Measurements from ENCODE around the gene RNU7-1.
"Not testable (repeated sequence)": the region's sequence is repeated elsewhere in the genome, so short reads cannot be mapped to it uniquely, and the experiment has no call there.

RNU7-1 gene

DNA sequence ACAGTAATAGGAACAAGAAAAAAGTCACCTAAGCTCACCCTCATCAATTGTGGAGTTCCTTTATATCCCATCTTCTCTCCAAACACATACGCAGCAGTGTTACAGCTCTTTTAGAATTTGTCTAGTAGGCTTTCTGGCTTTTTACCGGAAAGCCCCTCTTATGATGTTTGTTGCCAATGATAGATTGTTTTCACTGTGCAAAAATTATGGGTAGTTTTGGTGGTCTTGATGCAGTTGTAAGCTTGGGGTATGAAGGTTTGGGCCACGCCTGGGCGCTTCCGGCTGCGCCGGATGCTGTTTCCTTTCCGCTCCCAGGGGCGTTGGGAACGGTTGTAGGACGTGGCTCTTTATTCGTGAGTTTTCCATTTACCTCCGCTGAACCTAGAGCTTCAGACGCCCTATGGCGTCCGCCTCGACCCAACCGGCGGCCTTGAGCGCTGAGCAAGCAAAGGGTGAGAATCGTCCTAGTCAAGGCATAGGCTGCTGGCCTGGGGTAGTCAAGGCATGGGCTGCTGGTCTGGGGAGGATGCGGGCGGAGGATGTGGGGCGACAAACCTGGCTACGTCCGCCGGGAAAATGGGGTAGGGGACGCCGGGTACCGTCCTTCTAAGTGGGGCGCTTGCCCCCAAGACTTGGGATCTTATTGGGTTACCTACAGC, at the start of gene RNU7-1, which contains the start of gene C12orf57:
RNU7-1 (plus strand) TSS at position 95 of the 659 bp plus-strand sequence.
C12orf57 (plus strand) TSS at position 301 of the 659 bp plus-strand sequence; CDS start at position 401, 100 bp downstream.
- Histone ChIP-seq H3K27me3 (ENCODE audit: control insufficient read depth, insufficient read depth, low read length) (no peaks in the 10 kb centered on the region), H3K36me3 (ENCODE audit: control insufficient read depth, insufficient read depth, low read length) (peaks cover 26% of the 10 kb centered on the region), H3K9ac (ENCODE audit: low read depth, low read length) (peak within 1 kb of the TSS; percentile 95), H3K9me3 (ENCODE audit: control insufficient read depth, insufficient read depth, low read length) (no peaks in the 10 kb centered on the region), H3K4me1 (ENCODE audit: control insufficient read depth, insufficient read depth, low read length) (peaks cover 25% of the 10 kb centered on the region), H3K4me3 (ENCODE audit: low read depth, low read length) (peak within 1 kb of the TSS; percentile 83), H3K27ac (ENCODE audit: low read depth, low read length) (peak within 1 kb of the TSS; percentile 99)

GRCh38 chr12:6894321-6894720, 49.3 kb upstream of the RNU7-1 start:
- Histone ChIP-seq H3K27me3 (ENCODE audit: control insufficient read depth, insufficient read depth, low read length) (no peaks in the 10 kb centered on the region), H3K9me3 (ENCODE audit: control insufficient read depth, insufficient read depth, low read length) (no peaks in the 10 kb centered on the region), H3K9ac (ENCODE audit: low read depth, low read length) (no peak overlapping the region), H3K4me3 (ENCODE audit: low read depth, low read length) (no peak overlapping the region), H3K4me1 (ENCODE audit: control insufficient read depth, insufficient read depth, low read length) (peaks cover 7% of the 10 kb centered on the region; the same call in 1 of the 2 replicates), H3K27ac (ENCODE audit: low read depth, low read length) (no peak overlapping the region), H3K36me3 (ENCODE audit: control insufficient read depth, insufficient read depth, low read length) (no peaks in the 10 kb centered on the region)

GRCh38 chr12:6896846-6897435, 46.7 kb upstream of the RNU7-1 start:
- H3K27ac ChIP-seq (ENCODE audit: low read depth, low read length) = no peak overlapping the region
- H3K9me3 ChIP-seq (ENCODE audit: control insufficient read depth, insufficient read depth, low read length) = no peaks in the 10 kb centered on the region
- H3K4me1 ChIP-seq (ENCODE audit: control insufficient read depth, insufficient read depth, low read length) = no peaks in the 10 kb centered on the region
- H3K9ac ChIP-seq (ENCODE audit: low read depth, low read length) = no peak overlapping the region
- no peaks in the 10 kb centered on the region for H3K27me3 ChIP-seq (ENCODE audit: control insufficient read depth, insufficient read depth, low read length)
- no peak overlapping the region for H3K4me3 ChIP-seq (ENCODE audit: low read depth, low read length)
- H3K36me3 ChIP-seq (ENCODE audit: control insufficient read depth, insufficient read depth, low read length) = no peaks in the 10 kb centered on the region

DNA sequence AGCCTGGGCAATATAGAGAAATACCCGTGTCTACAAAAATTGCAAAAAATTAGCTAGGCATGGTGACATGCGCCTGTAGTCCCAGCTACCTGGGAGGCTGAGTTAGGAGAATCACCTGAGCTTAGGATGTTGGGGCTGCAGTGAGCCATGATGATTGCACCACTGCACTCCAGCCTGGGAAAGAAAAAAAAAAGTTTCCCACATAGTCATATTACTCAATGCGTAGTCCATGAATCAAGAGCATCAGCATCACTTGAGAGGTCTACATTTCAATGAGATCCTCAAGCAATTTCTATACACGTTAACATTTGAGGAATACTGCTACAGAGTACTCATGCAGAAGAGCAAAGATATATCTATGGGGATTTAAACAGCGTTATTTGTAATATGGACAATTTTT, 44.2 kb upstream of the RNU7-1 start:
- Histone ChIP-seq H3K36me3 (ENCODE audit: control insufficient read depth, insufficient read depth, low read length) (no peaks in the 10 kb centered on the region), H3K27ac (ENCODE audit: low read depth, low read length) (no peak overlapping the region), H3K9me3 (ENCODE audit: control insufficient read depth, insufficient read depth, low read length) (no peaks in the 10 kb centered on the region), H3K9ac (ENCODE audit: low read depth, low read length) (no peak overlapping the region), H3K4me1 (ENCODE audit: control insufficient read depth, insufficient read depth, low read length) (peaks cover 10% of the 10 kb centered on the region), H3K4me3 (ENCODE audit: low read depth, low read length) (no peak overlapping the region), H3K27me3 (ENCODE audit: control insufficient read depth, insufficient read depth, low read length) (no peaks in the 10 kb centered on the region)

DNA sequence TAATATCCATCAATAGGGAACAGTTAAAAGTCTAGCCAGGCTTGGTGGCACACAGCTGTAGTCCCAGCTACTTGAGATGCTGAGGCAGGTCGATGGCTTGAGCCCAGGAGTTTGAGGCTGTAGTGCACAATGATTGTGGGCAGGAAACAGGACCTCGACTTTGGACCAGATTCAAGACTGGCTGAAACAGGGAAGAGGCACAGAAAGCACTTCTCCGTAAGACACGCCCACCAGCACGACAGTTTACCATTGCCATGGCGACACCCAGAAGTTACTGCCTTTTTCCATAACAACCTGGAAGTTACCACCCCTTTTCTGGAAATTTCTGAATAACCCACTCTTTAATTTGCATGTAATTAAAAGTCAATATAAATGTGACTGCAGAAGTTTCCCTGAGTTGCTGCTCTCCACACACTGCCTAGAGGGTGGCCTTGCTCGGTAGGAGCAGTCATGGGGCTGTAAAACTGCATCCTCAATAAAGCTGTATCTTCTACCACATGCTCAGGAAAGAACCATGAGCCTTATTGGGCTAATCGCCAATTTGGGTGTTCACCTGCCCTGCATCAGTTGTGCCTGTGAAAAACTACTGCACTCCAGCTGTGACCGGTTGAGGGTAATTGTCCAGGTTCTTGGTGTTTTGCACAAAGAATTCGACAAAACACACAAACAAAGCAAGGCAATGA, 43.6 kb upstream of the RNU7-1 start:
- Histone ChIP-seq H3K9me3 (ENCODE audit: control insufficient read depth, insufficient read depth, low read length) (no peaks in the 10 kb centered on the region), H3K27me3 (ENCODE audit: control insufficient read depth, insufficient read depth, low read length) (no peaks in the 10 kb centered on the region), H3K36me3 (ENCODE audit: control insufficient read depth, insufficient read depth, low read length) (no peaks in the 10 kb centered on the region), H3K4me1 (ENCODE audit: control insufficient read depth, insufficient read depth, low read length) (peaks cover 10% of the 10 kb centered on the region), H3K27ac (ENCODE audit: low read depth, low read length) (no peak overlapping the region), H3K9ac (ENCODE audit: low read depth, low read length) (no peak overlapping the region), H3K4me3 (ENCODE audit: low read depth, low read length) (no peak overlapping the region)

GRCh38 chr12:6902448-6902847, 41.2 kb upstream of the RNU7-1 start:
- H3K9ac ChIP-seq (ENCODE audit: low read depth, low read length) = no peak overlapping the region
- H3K27me3 ChIP-seq (ENCODE audit: control insufficient read depth, insufficient read depth, low read length) = 0 out of 2 replicates have a peak, but pooled peaks cover 4% of the 10 kb centered on the region
- no peaks in the 10 kb centered on the region for H3K36me3 ChIP-seq (ENCODE audit: control insufficient read depth, insufficient read depth, low read length)
- H3K4me1 ChIP-seq (ENCODE audit: control insufficient read depth, insufficient read depth, low read length) = peaks cover 14% of the 10 kb centered on the region
- no peaks in the 10 kb centered on the region for H3K9me3 ChIP-seq (ENCODE audit: control insufficient read depth, insufficient read depth, low read length)
- no peak overlapping the region for H3K27ac ChIP-seq (ENCODE audit: low read depth, low read length)
- no peak overlapping the region for H3K4me3 ChIP-seq (ENCODE audit: low read depth, low read length)

DNA sequence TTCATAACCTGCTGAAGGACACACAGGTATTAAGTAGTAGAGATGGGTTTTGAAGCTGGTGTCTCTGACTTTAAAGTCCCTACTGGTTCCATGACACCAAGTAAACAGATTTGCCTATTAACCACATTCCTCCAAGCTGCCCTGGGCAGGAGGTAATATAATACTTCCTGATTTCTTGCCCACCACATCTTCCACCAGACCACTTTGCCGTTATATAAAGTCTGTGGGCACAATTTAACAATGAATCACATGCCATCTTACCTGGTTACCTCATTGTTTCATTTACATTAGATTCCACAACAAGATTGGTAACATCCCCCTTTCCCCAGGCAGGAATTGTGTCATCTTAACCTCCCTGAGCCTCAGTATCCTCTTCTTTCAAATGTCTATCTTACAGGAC, 39.9 kb upstream of the RNU7-1 start:
- Histone ChIP-seq H3K4me3 (ENCODE audit: low read depth, low read length) (no peak overlapping the region), H3K9me3 (ENCODE audit: control insufficient read depth, insufficient read depth, low read length) (no peaks in the 10 kb centered on the region), H3K36me3 (ENCODE audit: control insufficient read depth, insufficient read depth, low read length) (no peaks in the 10 kb centered on the region), H3K9ac (ENCODE audit: low read depth, low read length) (no peak overlapping the region), H3K4me1 (ENCODE audit: control insufficient read depth, insufficient read depth, low read length) (peaks cover 14% of the 10 kb centered on the region), H3K27ac (ENCODE audit: low read depth, low read length) (peak overlapping the region; percentile 69), H3K27me3 (ENCODE audit: control insufficient read depth, insufficient read depth, low read length) (0 out of 2 replicates have a peak, but pooled peaks cover 4% of the 10 kb centered on the region)

GRCh38 chr12:6904280-6905276, 39.0 kb upstream of the RNU7-1 start, which contains the start of gene LRRC23:
Gene LRRC23, plus strand, starts transcription at chr12:6904822. Its CDS starts 812 bp downstream, at chr12:6905634.
- H3K9me3 ChIP-seq (ENCODE audit: control insufficient read depth, insufficient read depth, low read length) = no peaks in the 10 kb centered on the region
- peak within 1 kb of the TSS; percentile 75 for H3K27ac ChIP-seq (ENCODE audit: low read depth, low read length)

DNA sequence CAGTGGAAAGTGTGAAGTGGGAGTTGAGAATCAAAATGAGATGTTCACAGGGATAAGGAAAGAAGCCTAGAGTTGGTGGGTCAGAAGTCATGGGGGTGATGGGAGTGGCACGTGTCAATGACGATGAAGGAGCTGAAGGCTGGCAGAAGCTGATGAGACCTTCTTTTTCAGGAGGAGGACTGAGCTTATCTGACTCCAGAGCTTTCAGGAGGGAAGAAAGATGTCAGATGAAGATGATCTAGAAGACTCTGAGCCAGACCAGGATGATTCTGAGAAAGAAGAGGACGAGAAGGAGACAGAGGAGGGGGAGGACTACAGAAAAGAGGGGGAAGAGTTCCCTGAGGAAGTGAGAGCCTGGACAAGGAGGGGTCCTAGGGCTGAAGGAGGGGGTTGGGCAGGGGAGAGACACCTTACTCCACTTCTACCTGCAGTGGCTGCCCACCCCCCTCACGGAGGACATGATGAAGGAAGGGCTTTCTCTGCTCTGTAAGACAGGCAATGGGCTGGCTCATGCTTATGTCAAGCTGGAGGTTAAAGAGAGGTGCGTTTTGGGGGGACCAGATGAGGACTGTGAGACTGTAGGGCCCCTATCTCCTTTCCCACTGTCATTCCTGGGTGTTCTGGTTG, 38.1 kb upstream of the RNU7-1 start:
- peaks cover 14% of the 10 kb centered on the region for H3K4me1 ChIP-seq (ENCODE audit: control insufficient read depth, insufficient read depth, low read length)
- H3K36me3 ChIP-seq (ENCODE audit: control insufficient read depth, insufficient read depth, low read length) = no peaks in the 10 kb centered on the region
- peak overlapping the region; percentile 75 for H3K27ac ChIP-seq (ENCODE audit: low read depth, low read length)
- H3K9me3 ChIP-seq (ENCODE audit: control insufficient read depth, insufficient read depth, low read length) = no peaks in the 10 kb centered on the region
- 0 out of 2 replicates have a peak, but pooled peaks cover 4% of the 10 kb centered on the region for H3K27me3 ChIP-seq (ENCODE audit: control insufficient read depth, insufficient read depth, low read length)
- H3K4me3 ChIP-seq (ENCODE audit: low read depth, low read length) = peak overlapping the region; percentile 68
- no peak overlapping the region for H3K9ac ChIP-seq (ENCODE audit: low read depth, low read length)

More at GRCh38 chr12:6904280-6905276, 39.0 kb upstream of the RNU7-1 start, which contains the start of gene LRRC23:
- Histone ChIP-seq H3K4me1 (ENCODE audit: control insufficient read depth, insufficient read depth, low read length) (peaks cover 14% of the 10 kb centered on the region), H3K9ac (ENCODE audit: low read depth, low read length) (peak within 1 kb of the TSS; percentile 28; the same call in 1 of the 2 replicates), H3K36me3 (ENCODE audit: control insufficient read depth, insufficient read depth, low read length) (no peaks in the 10 kb centered on the region), H3K4me3 (ENCODE audit: low read depth, low read length) (peak within 1 kb of the TSS; percentile 68), H3K27me3 (ENCODE audit: control insufficient read depth, insufficient read depth, low read length) (0 out of 2 replicates have a peak, but pooled peaks cover 4% of the 10 kb centered on the region)

- not testable (repeated sequence) for H3K27ac ChIP-seq (ENCODE audit: low read depth, low read length); H3K9ac ChIP-seq (ENCODE audit: low read depth, low read length); H3K36me3 ChIP-seq (ENCODE audit: control insufficient read depth, insufficient read depth, low read length); H3K27me3 ChIP-seq (ENCODE audit: control insufficient read depth, insufficient read depth, low read length); H3K4me3 ChIP-seq (ENCODE audit: low read depth, low read length); H3K9me3 ChIP-seq (ENCODE audit: control insufficient read depth, insufficient read depth, low read length)
- H3K4me1 ChIP-seq (ENCODE audit: control insufficient read depth, insufficient read depth, low read length) = peaks cover 14% of the 10 kb centered on the region
Observed at GRCh38 chr12:6908141-6908540, 35.5 kb upstream of the RNU7-1 start.
